ENCODE results near the gene PARL.

Gene PARL

GRCh38 chr3:183782576-183783276 is 102.0 kb downstream of the PARL start:
- no peak for DNase-seq

DNA sequence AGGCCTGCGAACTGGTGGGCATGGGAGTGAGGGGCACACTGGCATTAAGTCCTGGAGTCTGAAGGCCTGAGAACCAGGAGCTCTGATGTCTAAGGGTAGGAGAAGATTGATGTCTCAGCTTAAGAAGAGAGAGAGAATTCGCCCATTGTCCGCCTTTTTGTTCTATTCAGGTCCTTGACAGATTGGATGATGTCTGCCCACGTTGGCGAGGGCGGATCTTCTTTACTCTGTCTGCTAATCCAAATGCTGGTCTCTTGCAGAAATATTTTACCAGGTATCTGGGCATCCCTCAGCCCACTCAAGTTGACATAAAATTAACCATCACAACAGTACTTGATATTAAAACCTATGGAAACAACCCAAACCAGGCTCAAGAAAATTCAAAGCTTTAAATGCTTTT is 103.4 kb downstream of the PARL start:
- DNase-seq, result no peak

- no peak for DNase-seq
Measured at GRCh38 chr3:183779896-183780465, 104.7 kb downstream of the PARL start.

Data from SHP77 treated with DMSO at 0.1 percent for 48 hours (cell line).